DMS114 treated with DMSO at 0.1 percent for 48 hours (cell line): ENCODE measurements around the gene TXN2.
A peak's percentile ranks its signal among the peaks of the same experiment; 100 is the strongest.

Source experiments
- DNase-seq: peaks from one replicate; lab custom pipeline; 2025; ENCODE audit not compliant: unreplicated experiment; lab: John Stamatoyannopoulos, UW

Gene TXN2

GRCh38 chr22:36486619-36487384 lies 5.4 kb upstream of the TXN2 start:
- no peak for DNase-seq

- DNase-seq = no peak
These were observed 473 bp downstream of the TXN2 start for GRCh38 chr22:36480941-36481392.

GRCh38 chr22:36478966-36479365 lies 2.5 kb downstream of the TXN2 start:
- DNase-seq = no peak

DNA sequence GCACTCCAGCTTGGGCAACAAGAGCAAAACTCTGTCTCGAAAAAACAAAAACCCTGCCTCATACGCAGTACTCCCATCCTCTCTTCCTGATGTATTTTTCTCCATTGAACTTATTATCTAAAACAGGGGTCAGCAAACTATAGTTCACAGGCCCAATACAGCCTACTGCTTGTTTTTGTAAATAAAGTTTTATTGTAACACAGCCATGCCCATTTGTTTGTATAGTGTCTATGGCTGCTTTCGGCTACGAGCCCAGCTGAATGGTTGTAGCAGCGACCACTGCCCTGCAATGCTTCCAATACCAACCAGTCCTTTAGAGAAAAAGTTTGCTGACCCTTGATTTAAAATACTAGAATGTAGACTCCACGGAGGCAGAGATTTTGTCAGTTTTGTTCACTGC lies 6.1 kb downstream of the TXN2 start:
- DNase-seq = no peak

- no peak for DNase-seq
These were observed 8.8 kb downstream of the TXN2 start for GRCh38 chr22:36472689-36473088.

GRCh38 chr22:36471341-36471821 lies 10.1 kb downstream of the TXN2 start:
- DNase-seq = no peak

GRCh38 chr22:36470994-36471331 lies 10.5 kb downstream of the TXN2 start:
- DNase-seq = no peak

- peak; percentile 35 for DNase-seq
These were observed 11.1 kb downstream of the TXN2 start for GRCh38 chr22:36470162-36470993.

DNA sequence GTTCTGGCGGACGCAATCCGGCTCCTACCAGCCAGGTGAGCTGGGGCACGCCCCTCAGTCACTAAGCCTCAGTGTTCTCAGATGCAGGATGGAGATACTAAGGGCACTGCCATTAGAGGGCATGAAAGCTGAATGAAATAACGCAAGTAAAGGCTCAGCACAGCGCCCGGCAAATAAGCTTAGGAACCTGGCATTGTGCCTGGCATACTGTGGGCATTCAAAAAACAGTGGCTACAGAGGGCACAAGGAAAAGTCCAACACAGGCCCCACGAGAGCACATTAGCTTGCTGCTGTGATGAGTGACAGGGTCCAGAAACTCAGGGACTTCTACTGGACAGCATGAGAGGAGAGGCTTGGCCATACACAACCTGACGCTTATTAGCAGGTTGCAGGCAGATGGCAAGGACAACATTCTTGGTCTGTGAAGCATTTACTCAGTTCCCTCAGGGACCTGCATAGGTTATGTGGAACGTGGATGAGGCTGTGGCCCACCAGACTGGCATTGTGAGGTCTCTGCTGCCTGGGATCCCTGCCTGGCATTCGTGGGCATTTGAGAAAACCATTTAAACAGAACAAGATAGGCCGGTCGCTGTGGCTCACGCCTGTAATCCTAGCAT lies 12.2 kb downstream of the TXN2 start:
- DNase-seq = no peak

GRCh38 chr22:36467946-36468345 lies 13.5 kb downstream of the TXN2 start:
- no peak for DNase-seq

- DNase-seq = no peak
These were observed 14.2 kb downstream of the TXN2 start for GRCh38 chr22:36467042-36467810.

- no peak for DNase-seq
These were observed 15.2 kb downstream of the TXN2 start for GRCh38 chr22:36466258-36466657.

GRCh38 chr22:36465232-36466021 lies 16.0 kb downstream of the TXN2 start:
- DNase-seq = no peak

- no peak for DNase-seq
These were observed 16.7 kb downstream of the TXN2 start for GRCh38 chr22:36464715-36465231.

- no peak for DNase-seq
These were observed 17.7 kb downstream of the TXN2 start for GRCh38 chr22:36463783-36464184.

DNA sequence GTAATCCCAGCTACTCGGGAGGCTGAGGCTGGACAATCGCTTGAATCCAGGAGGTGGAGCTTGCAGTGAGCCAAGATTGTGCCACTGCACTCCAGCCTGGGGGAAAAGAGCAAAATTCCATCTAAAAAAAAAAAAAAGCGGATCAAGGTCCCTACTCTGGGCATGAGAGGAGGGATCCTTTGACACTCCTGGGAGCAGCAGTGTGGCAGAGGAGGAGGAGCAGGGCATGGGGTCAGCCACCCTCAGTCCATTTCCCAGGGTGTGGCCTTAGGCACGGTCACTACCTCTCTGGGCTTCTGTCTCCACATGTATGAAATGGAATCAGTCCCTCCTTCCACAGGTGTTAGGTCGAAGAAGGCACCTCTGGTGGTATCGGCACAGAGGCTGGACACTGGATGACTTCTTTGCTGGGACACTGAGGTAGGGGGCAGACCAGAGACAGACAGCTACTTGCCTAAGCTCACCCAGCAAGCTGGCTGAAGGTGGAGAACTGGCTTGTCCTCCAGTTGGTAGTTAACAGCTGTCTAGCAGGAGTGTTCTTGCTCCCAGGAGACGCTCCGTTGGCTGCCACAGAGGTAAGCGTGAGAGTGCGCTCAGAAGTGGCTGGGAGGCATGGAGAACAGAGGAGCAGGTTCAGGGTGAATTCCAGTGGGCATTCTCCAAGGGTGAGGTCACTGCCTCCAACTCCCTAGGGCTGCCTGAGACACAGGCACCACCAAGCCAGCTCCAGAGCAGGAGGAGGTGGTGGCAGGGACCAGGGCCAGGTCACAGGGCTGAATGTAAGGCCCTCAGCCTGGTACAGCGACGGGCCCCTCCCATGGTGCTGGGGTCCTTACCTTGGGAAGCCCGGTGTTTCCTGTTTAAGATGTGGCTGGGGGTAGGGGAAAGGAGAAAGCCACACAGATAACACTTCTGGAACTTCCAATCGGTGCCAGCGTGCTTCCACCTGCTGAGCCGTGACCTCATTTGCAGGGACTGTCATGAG lies 19.5 kb downstream of the TXN2 start:
- DNase-seq = no peak

DNA sequence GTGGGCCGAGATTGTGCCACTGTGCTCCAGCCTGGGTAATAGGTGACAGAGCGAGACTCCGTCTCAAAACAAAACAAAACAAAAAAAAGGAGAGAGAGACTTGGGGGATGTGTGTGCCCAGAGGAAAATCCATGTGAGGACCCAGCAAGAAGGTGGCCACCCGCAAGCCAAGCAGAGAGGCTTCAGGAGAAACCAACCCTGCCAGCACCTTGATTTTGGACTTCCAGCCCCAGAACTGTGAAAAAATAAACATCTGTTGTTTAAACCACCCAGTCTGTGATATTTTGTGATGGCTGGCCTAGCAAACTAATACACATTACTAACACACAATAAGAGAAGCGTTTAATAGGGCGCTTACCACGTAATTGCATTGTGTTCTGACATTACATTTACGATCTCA lies 21.2 kb downstream of the TXN2 start:
- DNase-seq = no peak

DNA sequence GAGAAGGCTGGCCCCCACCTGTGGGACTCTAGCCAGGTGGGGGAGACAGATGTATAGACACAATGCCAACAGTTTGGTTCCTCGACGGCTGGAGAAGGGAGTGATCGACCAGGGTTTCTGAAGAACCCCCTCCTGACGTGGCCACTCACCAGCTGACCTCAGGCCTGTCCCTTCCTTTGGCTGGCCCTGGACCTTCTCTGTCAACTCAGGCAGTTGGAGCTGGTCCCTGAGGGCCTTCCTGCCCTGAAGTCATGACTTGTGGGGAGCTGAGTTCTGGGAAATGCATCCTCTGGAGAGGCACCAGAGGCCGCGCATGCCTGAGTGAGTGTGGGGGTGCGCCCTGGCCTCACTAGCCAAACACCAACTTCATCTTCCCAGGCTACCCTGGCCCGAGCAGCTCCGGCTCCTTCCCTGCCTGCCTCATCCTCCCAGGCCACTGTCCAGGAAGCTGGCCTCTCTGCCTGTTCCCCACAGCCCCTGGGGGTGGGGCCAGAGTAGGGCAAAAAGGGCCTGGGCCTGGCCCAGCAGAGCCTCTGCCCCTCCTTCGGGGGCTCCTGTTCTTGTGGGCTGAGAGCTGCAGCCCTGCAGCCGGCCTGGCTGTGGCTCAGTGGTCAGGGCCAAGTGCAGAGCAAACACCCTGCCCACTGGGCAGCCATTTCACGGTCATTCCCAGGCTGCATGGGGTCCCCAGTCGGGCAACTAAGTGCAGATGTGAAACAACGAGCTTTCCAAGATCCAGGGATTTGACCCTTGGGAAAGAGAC lies 23.6 kb downstream of the TXN2 start:
- DNase-seq = no peak
